Stimulated activated naive CD8-positive, alpha-beta T cell treated with anti-CD3 and anti-CD28 coated beads, Interleukin-15, amount 100 ng/mL, for 72 hours (primary cell): Measurements from ENCODE around the gene CD3D.

Experiments
- ATAC-seq: fragments of 150-1000 bp; cut with Tn5 transposase; 2 replicates; pipeline ENCODE4 v1.10.0; 2021; ENCODE audit warnings: mild to moderate bottlenecking, moderate library complexity
- DNase-seq, 2 donors: peaks; one replicate each; pipeline ENCODE4 v3.0.0; 2021 to 2022
- H3K27ac Mint-ChIP-seq, 2 donors: one replicate each; pipeline ENCODE4 v1.8.0; 2022; ENCODE audit warnings: mild to moderate bottlenecking in 2 of 2, mixed read lengths in 2 of 2, moderate library complexity in 2 of 2
- H3K27me3 Mint-ChIP-seq: one replicate; pipeline ENCODE4 v1.8.0; 2022; ENCODE audit warnings: mixed read lengths
- H3K4me1 Mint-ChIP-seq: one replicate; pipeline ENCODE4 v1.8.0; 2022; ENCODE audit warnings: mild to moderate bottlenecking, mixed read lengths
- H3K4me3 Mint-ChIP-seq, 2 donors: one replicate each; pipeline ENCODE4 v1.8.0; 2022; ENCODE audit warnings: mild to moderate bottlenecking in 2 of 2, mixed read lengths in 2 of 2, moderate library complexity in 1 of 2
- H3K9me3 Mint-ChIP-seq, 2 donors: one replicate each; pipeline ENCODE4 v1.8.0; 2022; ENCODE audit warnings: mixed read lengths in 2 of 2

CD3D gene

GRCh38 chr11:118342503-118343161 is at the start of gene CD3D:
CD3D (minus strand) TSS chr11:118342705; CDS start chr11:118342607, 98 bp downstream.
- peak; percentile 65 for ATAC-seq
- H3K4me1 Mint-ChIP-seq, result peaks cover 78% of the 10 kb centered on the region

GRCh38 chr11:118383657-118384056 is 41.2 kb upstream of the CD3D start:
- Mint-ChIP-seq H3K27ac (no peak overlapping the region), H3K27me3 (no peaks in the 10 kb centered on the region), H3K4me3 (no peak overlapping the region), H3K9me3 (no peaks in the 10 kb centered on the region), H3K4me1 (no peaks in the 10 kb centered on the region)
- DNase-seq (no peak), ATAC-seq (no peak)

More at GRCh38 chr11:118342503-118343161, at the start of gene CD3D:
- H3K27ac Mint-ChIP-seq, result peak within 1 kb of the TSS; percentile 73 to 87
- H3K4me3 Mint-ChIP-seq, result peak within 1 kb of the TSS; percentile 83 to 89
- no peaks in the 10 kb centered on the region for H3K27me3 Mint-ChIP-seq
- H3K9me3 Mint-ChIP-seq, result no peaks in the 10 kb centered on the region
- DNase-seq, result peak; percentile 60 to 76

- Mint-ChIP-seq H3K27me3 (no peaks in the 10 kb centered on the region), H3K4me1 (no peaks in the 10 kb centered on the region), H3K9me3 (no peaks in the 10 kb centered on the region), H3K4me3 (no peak overlapping the region), H3K27ac (no peak overlapping the region)
- no peak for ATAC-seq
- no peak for DNase-seq
Measured at GRCh38 chr11:118382954-118383353, 40.4 kb upstream of the CD3D start.

- no peak for DNase-seq
- no peak overlapping the region for H3K4me3 Mint-ChIP-seq
- H3K4me1 Mint-ChIP-seq, result no peaks in the 10 kb centered on the region
- H3K27ac Mint-ChIP-seq, result no peak overlapping the region
- ATAC-seq, result no peak
- no peaks in the 10 kb centered on the region for H3K9me3 Mint-ChIP-seq
- H3K27me3 Mint-ChIP-seq, result no peaks in the 10 kb centered on the region
Measured at GRCh38 chr11:118380571-118380970, 38.1 kb upstream of the CD3D start.

- DNase-seq, result no peak
- no peaks in the 10 kb centered on the region for H3K4me1 Mint-ChIP-seq
- H3K9me3 Mint-ChIP-seq, result no peaks in the 10 kb centered on the region
- H3K27ac Mint-ChIP-seq, result no peak overlapping the region
- H3K4me3 Mint-ChIP-seq, result no peak overlapping the region
- H3K27me3 Mint-ChIP-seq, result no peaks in the 10 kb centered on the region
- ATAC-seq, result no peak
Measured at GRCh38 chr11:118379497-118379896, 37.0 kb upstream of the CD3D start.

GRCh38 chr11:118375978-118376377 is 33.5 kb upstream of the CD3D start:
- Mint-ChIP-seq H3K27ac (peak overlapping the region; percentile 13 to 36), H3K27me3 (no peaks in the 10 kb centered on the region), H3K4me1 (no peaks in the 10 kb centered on the region), H3K9me3 (no peaks in the 10 kb centered on the region), H3K4me3 (no peak overlapping the region)
- no peak for DNase-seq
- ATAC-seq, result no peak

- DNase-seq (no peak), ATAC-seq (no peak)
- peak overlapping the region in 1 of 2 donors; percentile 63 for H3K27ac Mint-ChIP-seq
- H3K4me3 Mint-ChIP-seq, result no peak overlapping the region
- no peaks in the 10 kb centered on the region for H3K27me3 Mint-ChIP-seq
- H3K4me1 Mint-ChIP-seq, result no peaks in the 10 kb centered on the region
- no peaks in the 10 kb centered on the region for H3K9me3 Mint-ChIP-seq
Measured at GRCh38 chr11:118374729-118375128, 32.2 kb upstream of the CD3D start.

- no peak for ATAC-seq
- H3K4me1 Mint-ChIP-seq, result no peaks in the 10 kb centered on the region
- no peak overlapping the region for H3K4me3 Mint-ChIP-seq
- no peak for DNase-seq
- H3K27me3 Mint-ChIP-seq, result no peaks in the 10 kb centered on the region
- peak overlapping the region in 1 of 2 donors; percentile 93 for H3K27ac Mint-ChIP-seq
- no peaks in the 10 kb centered on the region for H3K9me3 Mint-ChIP-seq
Measured at GRCh38 chr11:118373871-118374270, 31.4 kb upstream of the CD3D start.

GRCh38 chr11:118373263-118373662 is 30.8 kb upstream of the CD3D start:
- ATAC-seq (no peak), DNase-seq (no peak)
- peak overlapping the region in 1 of 2 donors; percentile 59 for H3K27ac Mint-ChIP-seq
- H3K27me3 Mint-ChIP-seq, result no peaks in the 10 kb centered on the region
- H3K9me3 Mint-ChIP-seq, result no peaks in the 10 kb centered on the region
- H3K4me3 Mint-ChIP-seq, result no peak overlapping the region
- H3K4me1 Mint-ChIP-seq, result no peaks in the 10 kb centered on the region

GRCh38 chr11:118370774-118371173 is 28.3 kb upstream of the CD3D start:
- no peaks in the 10 kb centered on the region for H3K27me3 Mint-ChIP-seq
- no peaks in the 10 kb centered on the region for H3K4me1 Mint-ChIP-seq

GRCh38 chr11:118366287-118366686 is 23.8 kb upstream of the CD3D start:
- Mint-ChIP-seq H3K27ac (no peak overlapping the region), H3K4me3 (no peak overlapping the region), H3K27me3 (no peaks in the 10 kb centered on the region)

More at GRCh38 chr11:118370774-118371173, 28.3 kb upstream of the CD3D start:
- Mint-ChIP-seq H3K4me3 (no peak overlapping the region), H3K9me3 (no peaks in the 10 kb centered on the region), H3K27ac (peak overlapping the region in 1 of 2 donors; percentile 86)
- DNase-seq, result no peak
- no peak for ATAC-seq

GRCh38 chr11:118364956-118365615 is 22.6 kb upstream of the CD3D start:
- no peak overlapping the region for H3K27ac Mint-ChIP-seq
- DNase-seq, result no peak
- H3K4me3 Mint-ChIP-seq, result no peak overlapping the region
- H3K27me3 Mint-ChIP-seq, result no peaks in the 10 kb centered on the region
- no peak for ATAC-seq
- H3K9me3 Mint-ChIP-seq, result no peaks in the 10 kb centered on the region
- H3K4me1 Mint-ChIP-seq, result peaks cover 36% of the 10 kb centered on the region

More at GRCh38 chr11:118366287-118366686, 23.8 kb upstream of the CD3D start:
- Mint-ChIP-seq H3K4me1 (peaks cover 24% of the 10 kb centered on the region), H3K9me3 (no peaks in the 10 kb centered on the region)
- ATAC-seq (no peak), DNase-seq (no peak)

- Mint-ChIP-seq H3K27me3 (no peaks in the 10 kb centered on the region), H3K4me3 (peak within 1 kb of the TSS; percentile 91 to 95), H3K27ac (peak within 1 kb of the TSS; percentile 82 to 97), H3K4me1 (peaks cover 56% of the 10 kb centered on the region), H3K9me3 (no peaks in the 10 kb centered on the region)
- ATAC-seq, result peak; percentile 98
- peak; percentile 95 to 98 for DNase-seq
Measured at GRCh38 chr11:118359295-118359958, 16.9 kb upstream of the CD3D start, which contains the start of gene UBE4A. UBE4A (plus strand) TSS chr11:118359600; CDS start chr11:118365081, 5,481 bp downstream.

- H3K4me3 Mint-ChIP-seq, result no peak overlapping the region
- H3K9me3 Mint-ChIP-seq, result no peaks in the 10 kb centered on the region
- ATAC-seq, result no peak
- no peak for DNase-seq
- H3K27ac Mint-ChIP-seq, result no peak overlapping the region
- H3K4me1 Mint-ChIP-seq, result peaks cover 58% of the 10 kb centered on the region
- H3K27me3 Mint-ChIP-seq, result no peaks in the 10 kb centered on the region
Measured at GRCh38 chr11:118358071-118358470, 15.6 kb upstream of the CD3D start.

GRCh38 chr11:118353084-118353710 is 10.7 kb upstream of the CD3D start:
- Mint-ChIP-seq H3K27ac (peak overlapping the region in 1 of 2 donors; percentile 12), H3K4me1 (peaks cover 48% of the 10 kb centered on the region), H3K9me3 (no peaks in the 10 kb centered on the region), H3K27me3 (no peaks in the 10 kb centered on the region), H3K4me3 (no peak overlapping the region)
- ATAC-seq (no peak), DNase-seq (no peak)
